Measurements from ENCODE around the gene ARF1.

- no peak for TF ChIP-seq CTCF (IDR thresholded peaks at IDR 0.05)
- TF ChIP-seq POLR2AphosphoS5 (IDR thresholded peaks at IDR 0.05; ENCODE audit: insufficient read depth in 1 of 2, low read depth in 1 of 2): no peak
- TF ChIP-seq POLR2A (IDR thresholded peaks at IDR 0.05): no peak
Observed at GRCh38 chr1:228109962-228110488, 27.5 kb downstream of the ARF1 start.
